AG04449 (cell line): Measurements from ENCODE around the gene PLCL1.

Experiments
- CTCF ChIA-PET: fragments of 350-600 bp; formaldehyde crosslinking; extraction: SDS; loops from one replicate; lab custom pipeline; 2021; ENCODE audit warnings: antibody characterized with exemption; lab: Yijun Ruan, JAX
- POLR2A ChIA-PET: fragments of 400-600, 350-600 bp; formaldehyde crosslinking; extraction: SDS; loops from one replicate; lab custom pipeline; 2020; ENCODE audit warnings: antibody characterized with exemption, inconsistent platforms; lab: Yijun Ruan, JAX
- DNase-seq: peaks from one replicate; pipeline ENCODE4 v3.0.0-alpha.2; 2010; ENCODE audit warnings: low read depth, low spot score
- H3K4me3 ChIP-seq: 2 replicates; pipeline ENCODE4 v1.5.1; 2011; ENCODE audit warnings: low read depth, mild to moderate bottlenecking, control low read depth, low read length
- CTCF ChIP-seq: IDR thresholded peaks from one replicate; pipeline ENCODE4 v1.5.1; 2011; ENCODE audit warnings: mild to moderate bottlenecking, moderate library complexity, low read length, control low read depth, inconsistent platforms; ENCODE audit not compliant: insufficient read depth; ENCODE audit errors: missing control alignments

Gene PLCL1

GRCh38 chr2:197925204-197925603 is 120.8 kb downstream of the PLCL1 start:
- no peak for TF ChIP-seq CTCF
- H3K4me3 ChIP-seq: no peak overlapping the region
- ChIA-PET POLR2A (no interaction called here), CTCF (no interaction called here)
- DNase-seq: no peak

- POLR2A ChIA-PET: no interaction called here
- CTCF ChIA-PET: no interaction called here
- H3K4me3 ChIP-seq: no peak overlapping the region
- TF ChIP-seq CTCF: no peak
- no peak for DNase-seq
Measured at GRCh38 chr2:197925976-197926375, 121.6 kb downstream of the PLCL1 start.

- CTCF ChIA-PET: no interaction called here
- POLR2A ChIA-PET: no interaction called here
- TF ChIP-seq CTCF: no peak
Measured at GRCh38 chr2:197926673-197927072, 122.3 kb downstream of the PLCL1 start.

GRCh38 chr2:197927994-197928393 is 123.6 kb downstream of the PLCL1 start:
- ChIA-PET POLR2A (no interaction called here), CTCF (no interaction called here)
- no peak overlapping the region for H3K4me3 ChIP-seq
- TF ChIP-seq CTCF: no peak
- DNase-seq: no peak

More at GRCh38 chr2:197926673-197927072, 122.3 kb downstream of the PLCL1 start:
- H3K4me3 ChIP-seq: no peak overlapping the region
- no peak for DNase-seq

GRCh38 chr2:197929008-197929885 is 124.9 kb downstream of the PLCL1 start:
- CTCF ChIA-PET: no interaction called here
- DNase-seq: no peak
- no peak overlapping the region for H3K4me3 ChIP-seq
- no peak for TF ChIP-seq CTCF
- POLR2A ChIA-PET: no interaction called here

GRCh38 chr2:197929886-197930227 is 125.5 kb downstream of the PLCL1 start:
- TF ChIP-seq CTCF: no peak
- ChIA-PET POLR2A (no interaction called here), CTCF (no interaction called here)
- no peak overlapping the region for H3K4me3 ChIP-seq
- no peak for DNase-seq
